Activated naive CD4-positive, alpha-beta T cell treated with anti-CD3 and anti-CD28 coated beads, Interleukin-2, amount 10 ng/mL, durations not matched to agents 7 days and 5 days (primary cell): ENCODE measurements around the gene FAM193B.

Experiments
- CTCF ChIA-PET: fragments of 350-600 bp; sonication (Branson Sonifier 250); formaldehyde crosslinking; loops from one replicate; lab custom pipeline; 2021; ENCODE audit warnings: antibody characterized with exemption; lab: Charles Lee
- DNase-seq: peaks from one replicate; pipeline ENCODE4 v3.0.0-alpha.2; 2020
- H3K27ac Mint-ChIP-seq: one replicate; pipeline ENCODE4 v1.8.0; 2021; ENCODE audit warnings: mild to moderate bottlenecking, moderate library complexity, mixed read lengths
- H3K27me3 Mint-ChIP-seq: one replicate; pipeline ENCODE4 v1.8.0; 2021; ENCODE audit warnings: mild to moderate bottlenecking, mixed read lengths
- H3K36me3 Mint-ChIP-seq: one replicate; pipeline ENCODE4 v1.8.0; 2021; ENCODE audit warnings: mixed read lengths
- H3K4me1 Mint-ChIP-seq: one replicate; pipeline ENCODE4 v1.8.0; 2021; ENCODE audit warnings: mixed read lengths
- H3K4me3 Mint-ChIP-seq: one replicate; pipeline ENCODE4 v1.8.0; 2021; ENCODE audit warnings: mild to moderate bottlenecking, moderate library complexity, mixed read lengths
- H3K9me3 Mint-ChIP-seq: one replicate; pipeline ENCODE4 v1.8.0; 2021; ENCODE audit warnings: mixed read lengths

Gene FAM193B

GRCh38 chr5:177554474-177555111 is at the start of gene FAM193B:
Gene FAM193B, minus strand, starts transcription at chr5:177554563. Its CDS starts 105 bp downstream, at chr5:177554458.
- H3K27me3 Mint-ChIP-seq, result no peaks in the 10 kb centered on the region
- CTCF ChIA-PET, result no interaction called here
- H3K27ac Mint-ChIP-seq, result peak within 1 kb of the TSS; percentile 28
- peak; percentile 97 for DNase-seq
- peak within 1 kb of the TSS; percentile 78 for H3K4me3 Mint-ChIP-seq
- peaks cover 46% of the 10 kb centered on the region for H3K4me1 Mint-ChIP-seq
- H3K36me3 Mint-ChIP-seq, result peaks cover 14% of the 10 kb centered on the region
- H3K9me3 Mint-ChIP-seq, result no peaks in the 10 kb centered on the region

- H3K4me3 Mint-ChIP-seq, result no peak overlapping the region
- H3K36me3 Mint-ChIP-seq, result no peaks in the 10 kb centered on the region
- H3K27ac Mint-ChIP-seq, result no peak overlapping the region
- H3K9me3 Mint-ChIP-seq, result no peaks in the 10 kb centered on the region
- DNase-seq, result no peak
- no peaks in the 10 kb centered on the region for H3K27me3 Mint-ChIP-seq
- CTCF ChIA-PET, result no interaction called here
- peaks cover 24% of the 10 kb centered on the region for H3K4me1 Mint-ChIP-seq
These were observed 49.8 kb upstream of the FAM193B start for GRCh38 chr5:177604116-177604521.

- no peaks in the 10 kb centered on the region for H3K9me3 Mint-ChIP-seq
- DNase-seq, result no peak
- CTCF ChIA-PET, result no interaction called here
- H3K36me3 Mint-ChIP-seq, result no peaks in the 10 kb centered on the region
- peaks cover 29% of the 10 kb centered on the region for H3K4me1 Mint-ChIP-seq
- H3K4me3 Mint-ChIP-seq, result no peak overlapping the region
- H3K27ac Mint-ChIP-seq, result no peak overlapping the region
- no peaks in the 10 kb centered on the region for H3K27me3 Mint-ChIP-seq
These were observed 49.3 kb upstream of the FAM193B start for GRCh38 chr5:177603631-177604030.

GRCh38 chr5:177602458-177602830 is 48.1 kb upstream of the FAM193B start:
- Mint-ChIP-seq H3K27ac (no peak overlapping the region), H3K4me1 (peaks cover 37% of the 10 kb centered on the region), H3K4me3 (no peak overlapping the region), H3K36me3 (no peaks in the 10 kb centered on the region), H3K9me3 (no peaks in the 10 kb centered on the region), H3K27me3 (no peaks in the 10 kb centered on the region)
- CTCF ChIA-PET, result interaction anchor here (1.2 kb wide), 1 partner anchor 9 kb away, joined by 4 read pairs; no protein-coding TSS in a partner anchor
- DNase-seq, result no peak

GRCh38 chr5:177601577-177602457 is 47.5 kb upstream of the FAM193B start:
- CTCF ChIA-PET, result interaction anchor here (1.2 kb wide), 1 partner anchor 9 kb away, joined by 4 read pairs; no protein-coding TSS in a partner anchor
- no peaks in the 10 kb centered on the region for H3K9me3 Mint-ChIP-seq
- H3K27me3 Mint-ChIP-seq, result no peaks in the 10 kb centered on the region
- H3K4me3 Mint-ChIP-seq, result peak overlapping the region; percentile 89
- H3K4me1 Mint-ChIP-seq, result peaks cover 35% of the 10 kb centered on the region
- no peaks in the 10 kb centered on the region for H3K36me3 Mint-ChIP-seq
- H3K27ac Mint-ChIP-seq, result no peak overlapping the region
- no peak for DNase-seq

GRCh38 chr5:177601126-177601525 is 46.8 kb upstream of the FAM193B start:
- DNase-seq, result no peak
- Mint-ChIP-seq H3K9me3 (no peaks in the 10 kb centered on the region), H3K27me3 (no peaks in the 10 kb centered on the region), H3K4me3 (peak overlapping the region; percentile 89), H3K36me3 (peaks cover 3% of the 10 kb centered on the region), H3K27ac (peak overlapping the region; percentile 91), H3K4me1 (peaks cover 38% of the 10 kb centered on the region)
- CTCF ChIA-PET, result no interaction called here

- Mint-ChIP-seq H3K9me3 (no peaks in the 10 kb centered on the region), H3K4me3 (peak overlapping the region; percentile 89), H3K27ac (peak overlapping the region; percentile 91), H3K27me3 (no peaks in the 10 kb centered on the region), H3K36me3 (peaks cover 9% of the 10 kb centered on the region), H3K4me1 (peaks cover 38% of the 10 kb centered on the region)
- peak; percentile 28 for DNase-seq
- CTCF ChIA-PET, result no interaction called here
These were observed 46.2 kb upstream of the FAM193B start for GRCh38 chr5:177600508-177601018.

GRCh38 chr5:177599731-177600507 is 45.6 kb upstream of the FAM193B start, which contains the start of gene B4GALT7:
Gene B4GALT7, plus strand, starts transcription at chr5:177600132. Its CDS starts 79 bp downstream, at chr5:177600211.
- peak; percentile 85 for DNase-seq
- no peaks in the 10 kb centered on the region for H3K9me3 Mint-ChIP-seq
- peak within 1 kb of the TSS; percentile 91 for H3K27ac Mint-ChIP-seq
- H3K4me1 Mint-ChIP-seq, result peaks cover 38% of the 10 kb centered on the region
- H3K27me3 Mint-ChIP-seq, result no peaks in the 10 kb centered on the region
- peaks cover 13% of the 10 kb centered on the region for H3K36me3 Mint-ChIP-seq
- H3K4me3 Mint-ChIP-seq, result peak within 1 kb of the TSS; percentile 89
- CTCF ChIA-PET, result interaction anchor here (0.6 to 1.5 kb wide), 2 partner anchors 39 to 135 kb away, joined by 3 read pairs; no protein-coding TSS in a partner anchor

- no peak overlapping the region for H3K27ac Mint-ChIP-seq
- DNase-seq, result no peak
- CTCF ChIA-PET, result interaction anchor here (1.5 kb wide), 1 partner anchor 38 kb away, joined by 3 read pairs; no protein-coding TSS in a partner anchor
- H3K36me3 Mint-ChIP-seq, result peaks cover 25% of the 10 kb centered on the region
- H3K27me3 Mint-ChIP-seq, result no peaks in the 10 kb centered on the region
- no peaks in the 10 kb centered on the region for H3K9me3 Mint-ChIP-seq
- H3K4me3 Mint-ChIP-seq, result peak overlapping the region; percentile 89
- H3K4me1 Mint-ChIP-seq, result peaks cover 47% of the 10 kb centered on the region
These were observed 44.1 kb upstream of the FAM193B start for GRCh38 chr5:177598477-177598876.

GRCh38 chr5:177596775-177597238 is 42.4 kb upstream of the FAM193B start:
- no peaks in the 10 kb centered on the region for H3K9me3 Mint-ChIP-seq
- peaks cover 55% of the 10 kb centered on the region for H3K4me1 Mint-ChIP-seq
- H3K4me3 Mint-ChIP-seq, result no peak overlapping the region
- H3K27me3 Mint-ChIP-seq, result peaks cover under 1% of the 10 kb centered on the region
- H3K36me3 Mint-ChIP-seq, result peaks cover 28% of the 10 kb centered on the region
- CTCF ChIA-PET, result no interaction called here
- no peak overlapping the region for H3K27ac Mint-ChIP-seq
- no peak for DNase-seq

GRCh38 chr5:177595991-177596774 is 41.8 kb upstream of the FAM193B start:
- peaks cover 28% of the 10 kb centered on the region for H3K36me3 Mint-ChIP-seq
- no peak overlapping the region for H3K27ac Mint-ChIP-seq
- no peak for DNase-seq
- H3K27me3 Mint-ChIP-seq, result peaks cover 4% of the 10 kb centered on the region
- CTCF ChIA-PET, result no interaction called here
- no peak overlapping the region for H3K4me3 Mint-ChIP-seq
- H3K4me1 Mint-ChIP-seq, result peaks cover 55% of the 10 kb centered on the region
- H3K9me3 Mint-ChIP-seq, result no peaks in the 10 kb centered on the region

GRCh38 chr5:177595026-177595585 is 40.7 kb upstream of the FAM193B start:
- CTCF ChIA-PET, result no interaction called here
- Mint-ChIP-seq H3K4me3 (no peak overlapping the region), H3K9me3 (no peaks in the 10 kb centered on the region), H3K27ac (no peak overlapping the region), H3K27me3 (peaks cover 11% of the 10 kb centered on the region), H3K4me1 (peaks cover 46% of the 10 kb centered on the region), H3K36me3 (peaks cover 28% of the 10 kb centered on the region)
- DNase-seq, result no peak

- peaks cover 28% of the 10 kb centered on the region for H3K36me3 Mint-ChIP-seq
- H3K4me1 Mint-ChIP-seq, result peaks cover 42% of the 10 kb centered on the region
- H3K27me3 Mint-ChIP-seq, result peaks cover 18% of the 10 kb centered on the region
- CTCF ChIA-PET, result interaction anchor here (2.8 kb wide), 1 partner anchor 14 kb away, joined by 11 read pairs; no protein-coding TSS in a partner anchor
- H3K27ac Mint-ChIP-seq, result no peak overlapping the region
- peak overlapping the region; percentile 6 for H3K4me3 Mint-ChIP-seq
- DNase-seq, result no peak
- no peaks in the 10 kb centered on the region for H3K9me3 Mint-ChIP-seq
These were observed 39.7 kb upstream of the FAM193B start for GRCh38 chr5:177594071-177594470.
